Activated CD4-positive, alpha-beta T cell treated with anti-CD3 and anti-CD28 coated beads, Interleukin-2, Interleukin-6, amounts not matched to agents 100 ng/mL and 50 ng/mL, durations not matched to agents 16 hours and 8 hours (primary cell): ENCODE data around the gene POLA1.

Source experiments
- DNase-seq: peaks from one replicate; pipeline ENCODE4 v3.0.0-alpha.2; 2020

POLA1 gene

DNA sequence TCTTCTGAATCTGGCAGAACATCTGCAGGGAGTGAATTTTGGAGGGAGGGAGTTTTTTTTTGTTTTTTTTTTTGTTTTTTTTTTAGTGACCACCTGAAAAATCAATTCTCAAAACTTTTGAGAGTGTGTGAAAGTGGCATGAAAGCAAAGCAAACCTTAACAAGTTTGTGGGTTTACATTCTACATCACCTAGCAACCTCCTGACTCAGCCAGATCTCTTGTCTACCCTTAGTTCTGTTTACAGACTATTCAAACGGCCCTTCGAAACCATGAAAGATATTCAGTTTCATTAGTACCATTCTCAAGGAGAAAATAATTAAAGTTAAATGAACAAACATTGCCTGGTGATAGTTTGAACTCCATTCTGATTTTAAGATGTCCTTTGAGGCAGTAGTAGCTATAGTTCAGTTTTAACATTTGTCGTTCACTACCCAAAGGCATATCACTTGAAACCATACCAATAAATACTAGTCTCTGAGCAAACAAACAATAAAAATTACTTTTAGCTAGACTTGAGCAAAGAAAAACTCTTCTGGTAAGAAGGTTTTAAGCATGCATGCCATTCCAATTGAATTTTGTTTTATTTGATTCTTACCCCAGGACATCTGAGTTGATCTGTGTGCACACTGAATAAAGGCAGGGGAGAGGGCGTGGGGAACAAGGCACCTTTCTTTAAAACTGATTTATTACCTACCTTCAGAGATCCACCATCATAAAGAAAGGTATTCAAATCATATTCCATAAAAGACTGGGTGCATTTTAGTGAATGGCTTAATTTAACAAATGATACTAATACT, 184.3 kb downstream of the POLA1 start:
- DNase-seq = no peak

DNA sequence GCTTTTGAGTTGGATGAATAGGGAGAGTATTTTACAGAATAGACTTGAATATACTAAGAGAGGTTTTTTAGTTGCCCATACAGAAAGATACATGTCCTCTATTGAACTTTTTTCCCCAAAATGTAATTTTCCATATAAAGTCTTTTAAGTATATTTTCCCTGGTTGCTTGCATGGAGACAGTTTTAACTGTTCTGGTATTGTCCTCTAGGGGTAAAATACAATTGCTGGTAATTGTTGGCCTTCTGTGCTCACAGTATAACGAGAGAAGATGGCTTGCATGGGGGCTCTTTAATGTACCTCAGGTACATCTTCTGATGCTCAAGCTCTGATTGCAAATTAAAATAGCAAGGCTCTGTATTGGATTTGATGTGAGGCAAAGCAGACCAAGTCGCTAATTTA, 186.0 kb downstream of the POLA1 start:
- DNase-seq = no peak

DNA sequence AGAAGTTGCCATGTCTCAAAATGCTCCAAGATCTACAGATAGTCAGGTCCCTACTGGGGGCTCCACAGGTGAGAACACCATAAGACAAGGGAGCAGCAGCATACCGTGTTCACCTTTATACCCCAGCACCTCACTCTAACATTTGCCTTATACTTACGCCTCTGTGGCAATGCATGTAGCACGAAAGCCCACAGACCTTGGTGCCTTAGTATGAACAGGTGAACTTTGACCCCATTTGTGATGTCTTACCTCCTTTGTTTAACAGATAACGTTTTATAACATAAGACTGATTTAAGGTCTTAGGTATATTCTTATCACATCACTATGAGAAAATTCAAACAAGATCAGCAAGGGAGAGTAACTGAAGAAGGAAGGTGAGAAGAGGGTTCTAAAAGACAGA, 193.2 kb downstream of the POLA1 start:
- DNase-seq = no peak

DNA sequence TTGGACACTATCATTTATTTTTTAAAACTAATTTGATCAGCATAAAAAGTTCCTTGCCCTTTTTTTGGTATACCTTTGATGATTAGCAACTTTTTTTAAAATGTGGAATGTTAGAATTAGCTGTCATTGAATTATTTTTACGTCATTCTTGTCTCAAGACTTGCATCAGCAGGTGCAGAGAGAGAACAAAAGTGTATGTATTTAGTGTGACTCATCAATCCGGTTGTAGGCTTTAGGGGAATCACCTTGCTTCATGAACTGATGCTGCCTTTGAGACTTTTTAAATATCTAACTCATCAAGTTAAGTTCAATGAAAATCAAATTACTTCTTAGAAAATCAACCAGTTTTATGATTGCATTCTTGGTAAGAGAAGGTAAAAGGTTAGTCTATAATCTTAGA, 197.0 kb downstream of the POLA1 start:
- DNase-seq = peak; percentile 28

DNA sequence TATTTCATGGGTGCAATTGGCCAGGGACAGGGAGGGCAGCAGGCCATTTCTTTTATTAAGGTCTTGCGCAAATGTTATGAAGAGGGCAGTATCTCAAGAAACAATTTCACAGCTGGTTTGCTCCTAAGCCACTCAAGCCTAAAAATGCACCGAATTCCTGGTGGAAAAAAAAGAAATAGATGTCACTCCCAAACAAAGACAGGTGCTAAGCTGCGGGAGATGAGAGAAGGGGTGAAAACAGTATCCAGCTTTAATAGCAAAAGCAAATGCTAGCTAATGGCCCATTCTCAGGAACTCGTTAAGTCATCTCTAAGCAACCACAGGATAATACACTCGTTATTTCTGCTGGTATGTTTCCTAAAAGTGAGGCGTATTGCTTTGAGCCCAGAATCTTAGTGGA, 205.7 kb downstream of the POLA1 start:
- DNase-seq = no peak

DNA sequence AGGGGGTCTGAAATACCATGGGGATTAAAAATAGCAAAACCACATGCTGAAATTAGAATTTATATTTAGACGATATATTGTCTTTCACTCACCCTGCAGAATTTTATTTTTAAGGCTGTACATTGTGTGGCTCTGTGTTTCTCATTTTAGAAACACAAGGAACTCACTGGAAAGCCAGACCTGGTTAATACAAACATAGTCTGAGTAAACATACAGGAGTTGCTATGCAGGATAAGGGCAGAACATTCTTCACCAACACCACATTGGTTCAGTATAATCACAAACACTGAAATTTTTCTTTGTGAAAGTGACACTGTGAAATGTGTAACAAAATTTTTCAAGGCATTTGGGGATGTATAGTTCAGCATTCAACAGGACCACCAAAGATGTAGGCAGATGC, 206.5 kb downstream of the POLA1 start:
- DNase-seq = no peak

DNA sequence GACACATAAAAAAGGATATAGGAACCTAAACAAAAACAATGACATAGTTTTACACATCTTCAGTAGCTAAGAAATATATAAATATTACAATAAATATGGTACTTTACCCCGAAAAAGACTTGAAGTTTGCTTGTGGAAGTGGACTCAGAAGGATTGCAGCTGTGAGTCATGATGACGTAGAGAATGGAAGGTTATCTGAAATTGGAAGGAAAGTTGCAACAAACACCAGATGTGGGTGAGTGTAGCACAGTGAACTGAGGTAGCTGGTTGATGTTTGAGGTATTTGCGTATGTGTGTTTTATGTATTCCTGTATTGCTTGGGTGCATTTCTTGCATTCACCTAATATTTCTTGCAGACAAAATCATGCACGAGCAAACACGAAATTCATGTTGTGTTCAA, 209.1 kb downstream of the POLA1 start:
- no peak for DNase-seq

DNA sequence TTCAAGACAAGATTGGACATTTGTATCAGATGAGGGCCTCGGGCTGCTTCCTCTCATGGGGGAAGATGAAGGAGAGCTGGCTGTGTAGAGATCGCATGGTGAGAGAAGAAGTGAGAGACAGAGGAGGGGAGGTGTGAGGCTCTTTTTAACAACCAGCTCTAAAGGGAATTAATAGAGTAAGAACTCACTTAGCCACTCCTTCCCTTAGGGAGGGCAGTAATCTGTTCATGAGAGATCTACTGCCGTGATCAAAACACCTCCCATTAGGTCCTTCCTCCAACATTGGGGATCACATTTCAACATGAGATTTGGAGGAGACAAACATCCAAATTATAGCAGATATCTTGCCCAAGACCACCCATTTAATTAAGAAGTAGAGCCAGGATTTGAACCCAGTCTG, 225.0 kb downstream of the POLA1 start:
- no peak for DNase-seq

DNA sequence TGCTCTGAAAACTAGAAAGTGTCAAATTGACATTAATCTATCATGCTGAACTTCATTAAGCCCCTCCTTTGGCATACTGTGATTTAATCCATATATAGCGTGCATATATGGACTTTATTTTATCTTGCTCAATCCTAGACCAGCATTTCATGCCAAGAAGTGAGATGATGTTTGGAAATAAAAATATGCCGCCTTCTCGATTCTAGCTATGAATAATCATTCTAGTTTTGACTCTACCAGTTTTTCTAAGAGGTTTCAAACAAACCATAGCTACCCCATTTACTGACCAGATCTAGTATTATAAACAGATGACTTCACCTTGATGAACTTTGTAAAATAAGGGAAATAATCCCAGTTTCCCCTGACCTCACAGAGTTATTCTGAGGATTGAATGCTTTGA, 227.1 kb downstream of the POLA1 start:
- peak; percentile 55 for DNase-seq

DNA sequence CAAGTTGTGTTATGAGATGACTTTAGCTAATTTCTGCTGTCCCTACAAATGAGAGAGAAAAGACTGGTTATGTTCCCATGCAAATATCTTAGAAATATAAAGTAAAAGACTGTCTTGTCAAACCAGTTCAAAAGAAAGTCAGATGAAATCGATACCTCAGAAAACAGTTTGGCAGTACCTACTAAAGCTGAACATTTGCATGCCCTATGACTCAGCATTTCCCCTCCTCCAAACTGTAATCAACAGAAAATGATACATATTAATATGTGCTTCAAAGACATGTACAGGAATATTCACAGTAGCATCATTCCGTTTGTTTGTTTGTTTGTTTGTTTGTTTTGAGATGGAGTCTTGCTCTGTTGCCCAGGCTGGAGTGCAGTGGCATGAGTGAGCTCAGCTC, 231.7 kb downstream of the POLA1 start:
- peak; percentile 5 for DNase-seq

DNA sequence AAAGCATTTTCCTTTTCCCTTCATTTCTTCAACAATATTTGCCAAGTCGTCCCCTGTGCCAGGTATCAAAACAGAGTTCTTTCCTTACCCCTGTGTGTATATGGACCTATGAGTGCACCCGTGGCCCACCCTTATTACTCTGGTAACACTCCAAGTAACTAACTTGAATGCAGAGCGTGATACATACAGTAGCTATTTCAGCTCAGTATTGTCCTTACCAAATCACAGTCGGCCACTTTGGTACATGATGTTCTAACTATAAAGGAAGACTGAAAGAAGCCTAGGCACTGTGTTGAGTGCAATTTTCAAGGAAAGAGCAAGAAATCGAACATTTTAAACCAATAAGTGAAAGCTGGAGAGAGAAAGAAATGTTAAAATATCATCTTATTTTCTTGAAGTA, 233.7 kb downstream of the POLA1 start:
- no peak for DNase-seq

DNA sequence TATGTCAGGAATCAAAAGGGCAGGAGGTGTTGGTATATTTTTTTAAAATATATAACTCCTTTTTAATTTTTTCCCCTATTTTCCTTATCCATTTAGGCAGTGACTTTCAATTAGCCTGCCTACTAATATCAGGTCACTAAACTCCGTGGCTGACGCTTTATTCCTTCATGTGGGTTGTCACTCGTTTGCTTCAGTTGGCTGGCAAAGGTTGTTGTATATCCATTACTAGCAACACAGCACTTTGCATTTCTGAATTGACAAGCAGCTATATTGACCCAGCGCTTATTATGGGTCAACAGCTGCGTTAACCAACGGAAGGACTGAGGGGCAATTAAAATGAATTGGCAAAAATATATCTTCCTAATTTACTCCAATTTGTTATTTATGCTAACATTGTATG, 234.4 kb downstream of the POLA1 start:
- DNase-seq = no peak

DNA sequence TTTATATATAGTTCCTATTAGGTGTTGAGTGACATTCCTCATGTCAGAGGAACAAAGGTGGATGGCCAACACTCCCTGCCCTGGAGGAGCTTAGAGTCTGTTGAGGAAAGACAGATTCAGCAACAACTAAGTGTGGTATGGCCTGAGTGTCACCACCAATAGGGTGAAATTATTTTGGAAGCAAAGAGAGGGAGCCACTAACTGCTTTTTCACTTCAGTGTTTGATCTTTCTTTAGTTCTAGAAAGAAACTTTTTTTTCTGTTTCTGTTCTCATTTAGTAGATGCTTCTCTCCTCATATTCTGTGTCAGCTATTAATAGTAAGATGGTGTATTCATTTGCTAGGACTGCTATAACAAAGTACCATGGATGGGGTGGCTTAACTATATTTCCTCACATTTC, 240.6 kb downstream of the POLA1 start:
- DNase-seq = no peak

DNA sequence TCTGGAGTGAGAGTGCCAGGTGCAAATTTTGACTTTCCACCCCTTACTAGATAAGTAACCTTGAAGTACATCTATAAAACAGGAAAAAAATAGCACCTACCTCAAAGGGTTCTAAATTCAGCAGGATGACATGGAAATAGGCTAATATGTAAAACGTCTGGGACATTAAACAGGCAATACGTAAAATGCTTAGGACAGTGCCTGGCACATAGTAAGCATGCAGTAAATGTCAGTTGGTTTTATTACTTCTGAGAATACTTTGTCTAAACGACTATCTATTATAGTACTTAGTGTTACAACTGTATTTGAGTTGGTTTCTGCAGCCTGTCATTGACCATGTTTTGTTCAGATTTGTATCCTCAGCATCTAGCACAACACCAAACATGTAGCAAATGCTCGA, 251.3 kb downstream of the POLA1 start:
- no peak for DNase-seq

DNA sequence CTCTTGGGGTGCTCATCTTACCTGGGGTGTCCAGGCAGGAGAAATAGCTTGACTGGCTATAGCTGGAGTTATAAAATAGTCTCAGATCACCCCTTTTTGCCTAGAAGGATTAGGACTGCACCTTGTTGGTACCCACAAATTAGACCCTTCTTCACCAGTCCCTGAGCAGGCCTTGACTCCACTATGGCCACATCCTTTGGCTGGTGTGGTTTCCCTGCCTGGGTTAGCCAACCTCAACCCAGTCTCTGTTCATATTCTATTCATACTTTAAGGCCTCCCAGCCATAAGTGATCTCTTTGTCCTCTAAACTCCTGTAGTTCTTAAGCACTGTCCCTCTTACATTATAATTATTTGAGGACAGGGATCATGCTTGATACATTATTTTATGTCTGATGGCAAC, 252.7 kb downstream of the POLA1 start:
- no peak for DNase-seq

DNA sequence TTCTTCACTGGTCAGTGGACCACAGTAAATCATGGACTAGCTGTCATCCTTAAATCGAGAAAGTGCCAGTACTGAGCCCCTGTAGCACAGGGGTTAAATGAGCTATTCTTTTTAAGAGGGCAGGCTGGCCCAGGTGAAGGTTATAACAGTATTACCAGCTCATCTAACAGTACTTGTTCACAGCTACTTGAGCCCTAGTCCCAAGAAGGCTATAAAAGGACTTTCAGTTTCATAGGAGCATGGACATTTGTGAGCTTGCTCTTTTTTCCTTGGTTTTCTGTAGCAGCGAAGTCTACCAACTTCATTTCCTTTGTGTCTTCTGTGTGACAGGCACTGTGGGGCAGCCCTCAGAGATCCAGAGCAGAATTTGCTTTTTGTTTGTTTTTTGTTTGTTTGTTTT, 261.0 kb downstream of the POLA1 start:
- DNase-seq = no peak

DNA sequence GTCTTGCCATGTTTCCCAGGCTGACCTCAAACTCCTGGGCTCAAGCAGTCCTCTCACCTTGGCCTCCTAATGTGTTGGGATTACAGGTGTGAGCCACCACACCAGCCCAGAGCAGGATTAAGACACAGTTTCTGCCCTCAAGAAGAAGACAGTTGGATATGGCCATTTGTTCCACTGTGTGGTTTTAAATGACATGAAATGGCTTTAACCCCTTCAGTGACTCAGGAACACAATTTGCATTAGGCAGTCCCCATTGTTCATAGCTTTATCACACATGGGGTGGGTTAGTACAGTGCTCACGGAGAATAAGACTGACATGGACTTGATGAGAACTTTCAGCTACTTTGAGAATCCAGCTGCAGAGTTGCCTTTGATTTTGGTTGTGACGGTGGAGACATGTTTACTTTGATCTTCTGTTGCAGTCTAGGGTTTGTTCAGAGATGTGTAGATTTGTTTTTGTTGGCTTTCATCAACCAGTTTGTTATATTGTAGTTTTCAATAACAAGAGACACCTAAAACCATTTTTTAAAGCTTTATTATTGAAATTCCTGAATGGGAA, 261.7 kb downstream of the POLA1 start:
- DNase-seq = no peak

DNA sequence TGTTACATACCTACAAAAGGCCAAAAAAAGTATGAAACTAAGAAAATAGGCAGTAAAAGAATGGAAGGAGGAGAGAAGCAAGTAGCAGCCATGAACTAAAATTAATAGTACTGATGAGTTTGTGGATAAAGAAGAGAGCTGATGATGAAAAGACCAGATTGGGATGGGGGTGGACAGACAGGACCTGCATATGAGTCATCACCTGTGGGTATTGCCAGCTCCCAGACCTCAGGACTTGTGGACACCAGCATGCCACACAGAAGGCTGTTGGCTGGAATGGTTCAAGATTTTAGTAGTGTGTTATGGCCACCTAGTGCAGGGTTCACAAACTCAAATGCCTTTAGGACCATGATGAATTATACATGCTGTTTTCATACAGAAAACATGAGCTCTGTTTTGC, 263.1 kb downstream of the POLA1 start:
- no peak for DNase-seq

DNA sequence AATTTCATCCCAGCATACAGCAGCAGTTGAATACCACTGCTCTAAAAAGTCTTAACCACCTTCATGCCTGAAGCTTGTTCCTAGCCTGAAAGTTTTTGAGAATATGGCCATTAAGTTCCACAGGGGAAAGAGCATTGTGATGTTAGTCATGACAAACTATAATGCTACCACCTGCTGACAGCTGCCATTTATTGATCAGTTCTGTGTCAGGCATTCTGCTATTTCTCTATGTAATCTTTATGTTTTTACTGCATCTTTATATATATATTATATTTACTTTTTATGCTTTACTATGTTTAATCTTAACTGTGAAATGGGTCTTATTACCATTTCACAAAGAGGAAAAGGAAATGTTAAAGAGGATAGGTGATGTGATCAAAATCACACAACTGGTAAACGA, 268.1 kb downstream of the POLA1 start:
- DNase-seq = no peak

DNA sequence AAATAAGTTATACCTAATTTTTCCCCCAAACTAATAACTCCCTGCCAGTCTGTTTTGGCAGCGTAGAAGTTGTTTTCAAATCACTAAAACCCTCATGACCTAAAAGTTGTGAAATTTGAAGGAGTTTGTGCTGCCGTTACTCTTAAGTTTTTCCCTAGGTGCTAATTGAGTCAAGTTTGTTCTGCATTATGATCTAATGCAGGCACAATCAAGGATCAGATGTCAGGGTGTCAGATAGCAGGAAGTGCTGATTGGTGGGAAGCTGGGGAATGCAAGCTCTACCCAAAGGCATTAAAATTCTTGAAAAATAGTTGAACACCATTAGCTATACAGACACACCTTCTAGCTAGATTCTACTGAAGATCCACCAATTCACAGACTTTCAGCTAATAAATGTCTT, 270.1 kb downstream of the POLA1 start:
- no peak for DNase-seq

DNA sequence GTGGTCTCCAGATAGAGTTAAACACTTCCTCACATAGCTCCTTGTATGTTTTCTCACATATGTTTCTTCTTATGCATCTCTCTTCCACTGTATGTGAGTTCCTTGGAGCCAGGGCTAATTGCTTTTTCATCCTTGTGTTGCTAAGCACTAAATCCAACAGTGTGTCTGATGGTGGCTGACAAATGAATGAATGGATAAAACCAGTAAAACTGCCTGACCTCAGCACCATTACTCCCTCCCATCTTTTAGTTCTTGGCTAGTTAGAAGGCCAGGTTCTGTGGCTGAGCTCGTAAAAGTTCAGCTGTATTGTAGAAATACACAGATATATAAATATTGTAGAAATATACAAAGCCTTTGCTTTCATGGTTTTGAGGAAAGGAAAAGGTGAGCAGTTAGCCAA, 271.7 kb downstream of the POLA1 start:
- DNase-seq = no peak

DNA sequence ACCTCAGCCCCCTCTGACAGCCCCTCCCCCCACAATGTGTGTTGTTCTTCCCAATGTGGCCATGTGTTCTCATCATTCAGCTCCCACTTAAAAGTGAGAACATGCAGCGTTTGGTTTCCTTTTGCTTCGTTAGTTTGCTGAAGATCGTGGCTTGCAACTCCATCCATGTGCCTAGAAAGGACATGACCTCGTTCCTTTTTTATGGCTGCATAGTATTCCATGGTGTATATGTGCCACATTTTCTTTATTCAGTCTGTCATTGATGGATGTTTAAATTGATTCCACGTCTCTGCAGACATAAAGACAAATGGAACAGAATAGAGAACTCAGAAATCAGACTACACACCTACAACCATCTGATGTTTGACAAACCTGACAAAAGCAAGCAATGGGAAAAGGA, 276.1 kb downstream of the POLA1 start:
- no peak for DNase-seq

DNA sequence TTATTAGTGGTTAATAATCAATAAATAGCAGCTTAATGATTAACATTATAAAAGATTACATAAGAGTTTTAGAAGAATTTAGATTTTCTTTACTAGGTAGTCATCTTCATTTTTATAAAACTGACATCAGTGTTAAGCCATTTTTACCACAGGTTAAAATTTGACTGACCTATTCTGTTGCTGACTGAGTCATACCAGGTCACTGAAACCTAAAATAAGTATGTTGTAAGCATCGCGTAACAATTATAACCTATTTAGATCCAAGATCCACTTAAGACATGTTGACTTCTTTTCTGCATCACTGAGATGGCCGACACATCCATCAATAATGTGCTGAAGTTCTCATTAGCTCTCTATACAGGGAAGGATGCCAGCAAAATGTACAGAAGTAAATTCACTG, 285.4 kb downstream of the POLA1 start:
- no peak for DNase-seq

DNA sequence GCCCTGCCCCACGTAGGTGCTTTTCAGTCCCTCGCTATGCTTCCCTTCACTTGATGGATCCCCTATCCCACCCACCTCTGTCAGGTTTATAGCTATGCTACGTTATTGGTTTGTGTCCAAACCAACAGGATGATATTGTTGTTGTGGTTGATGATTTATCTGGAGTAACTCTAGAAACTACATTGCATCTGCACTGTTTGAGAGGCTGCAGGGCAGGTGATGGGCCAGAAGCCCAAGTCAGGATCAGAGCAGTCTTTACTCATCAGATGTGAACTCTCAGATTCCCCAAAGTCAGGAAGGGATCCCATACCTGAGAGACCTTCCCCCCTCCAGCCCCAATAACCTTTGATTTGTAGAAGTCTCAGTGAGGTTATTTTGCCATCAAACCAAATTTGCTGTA, 287.3 kb downstream of the POLA1 start:
- DNase-seq = no peak

DNA sequence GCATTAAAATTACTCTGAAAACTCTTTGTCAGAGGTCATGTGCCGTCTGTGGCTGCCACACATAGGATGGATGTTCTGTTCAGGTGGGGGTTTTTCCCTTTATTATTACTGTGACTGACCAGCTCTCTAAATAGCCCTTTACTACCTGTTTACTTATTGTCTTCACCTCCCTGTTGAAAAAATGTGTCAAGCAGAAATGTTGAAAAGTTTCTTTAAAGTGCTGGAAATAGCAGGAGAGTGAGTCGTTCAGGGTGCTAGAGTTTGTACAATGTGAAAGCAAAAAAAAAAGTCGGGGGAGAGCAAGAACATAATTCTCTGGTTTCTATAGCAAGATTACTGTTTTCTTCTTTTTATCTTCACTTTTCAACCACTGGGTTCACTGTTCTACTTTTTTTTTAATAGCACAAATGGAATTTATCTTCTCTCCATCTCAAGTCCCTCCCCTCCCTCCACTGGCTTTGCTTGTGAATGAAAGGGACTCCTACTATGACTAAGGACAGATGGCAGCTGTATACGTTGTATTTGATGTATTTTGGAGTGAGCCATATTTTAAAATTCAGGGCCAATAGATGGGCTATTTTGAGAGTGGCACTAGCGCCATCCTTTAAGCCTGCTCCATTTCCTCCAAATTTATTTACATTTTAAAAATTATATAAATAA, 288.7 kb downstream of the POLA1 start:
- DNase-seq = no peak
